Ramos (cell line): ENCODE results near the gene PNMT.

Experiments used
- in situ Hi-C: fragments of 300-500 bp; cut with MboI; formaldehyde crosslinking; loops from one replicate; pipeline ENCODE4 v1.14.3; 2022; ENCODE audit warnings: low sequenced_read_pairs; ENCODE audit not compliant: unreplicated experiment

PNMT gene

GRCh38 chr17:39652587-39653315 lies 15.5 kb upstream of the PNMT start:
- in situ Hi-C loops = no loop called here

GRCh38 chr17:39653316-39653661 lies 15.0 kb upstream of the PNMT start:
- in situ Hi-C loops = no loop called here

- in situ Hi-C loops = no loop called here
Observed at GRCh38 chr17:39653662-39654331, 14.5 kb upstream of the PNMT start.

GRCh38 chr17:39655105-39655504 lies 13.1 kb upstream of the PNMT start:
- in situ Hi-C loops = no loop called here

- in situ Hi-C loops = no loop called here
Observed at GRCh38 chr17:39658346-39658745, 9.9 kb upstream of the PNMT start.

- in situ Hi-C loops = no loop called here
Observed at GRCh38 chr17:39658760-39659159, 9.5 kb upstream of the PNMT start.

GRCh38 chr17:39659279-39660010 lies 8.8 kb upstream of the PNMT start:
- in situ Hi-C loops = no loop called here

- in situ Hi-C loops = no loop called here
Observed at GRCh38 chr17:39660011-39660360, 8.3 kb upstream of the PNMT start.

GRCh38 chr17:39660397-39661385 lies 7.6 kb upstream of the PNMT start:
- in situ Hi-C loops = no loop called here

GRCh38 chr17:39661744-39662541 lies 6.3 kb upstream of the PNMT start:
- in situ Hi-C loops = no loop called here

GRCh38 chr17:39662551-39663339 lies 5.5 kb upstream of the PNMT start:
- in situ Hi-C loops = no loop called here

- in situ Hi-C loops = no loop called here
Observed at GRCh38 chr17:39663340-39663687, 4.9 kb upstream of the PNMT start.

GRCh38 chr17:39663688-39664580 lies 4.3 kb upstream of the PNMT start:
- in situ Hi-C loops = no loop called here

GRCh38 chr17:39664581-39665561 lies 3.4 kb upstream of the PNMT start, which contains the start of gene TCAP:
TCAP (plus strand) TSS chr17:39665349; CDS start chr17:39665360, 11 bp downstream.
- in situ Hi-C loops = no loop called here

- in situ Hi-C loops = no loop called here
Observed at GRCh38 chr17:39665642-39666224, 2.5 kb upstream of the PNMT start.

GRCh38 chr17:39666231-39666600 lies 2.0 kb upstream of the PNMT start:
- in situ Hi-C loops = no loop called here
